HepG2 (cell line): Measurements from ENCODE around the gene STX4.

Experiments used
- ELF1 ChIP-seq: sonication (generic); formaldehyde crosslinking; IDR thresholded peaks from 2 replicates; pipeline ENCODE4 v1.4.0; 2020; ENCODE audit warnings: missing genetic modification reagents
- EZH2 ChIP-seq: conservative IDR thresholded peaks from 2 replicates; pipeline ENCODE4 v1.6.1; 2012; ENCODE audit warnings: mild to moderate bottlenecking, low read depth, low read length, moderate library complexity
- FOXA3 ChIP-seq: IDR thresholded peaks from 2 replicates; pipeline ENCODE4 v1.6.1; 2016; ENCODE audit warnings: missing genetic modification reagents, missing compliant biosample characterization
- FOXP1 ChIP-seq, 2 experiments: fragments of 450-650 bp in 1 of 2; IDR thresholded peaks; 2 replicates each; pipeline ENCODE4 v1.6.1; 2017 to 2018; ENCODE audit warnings: antibody characterized with exemption in 1 of 2
- GABPA ChIP-seq, 2 experiments: IDR thresholded peaks; 2 replicates each; pipeline ENCODE4 v1.6.1; 2011 to 2016; ENCODE audit warnings: low read depth in 2 of 2, low read length in 1 of 2, missing biosample characterization in 1 of 2, missing genetic modification characterization in 1 of 2
- HNRNPH1 ChIP-seq: fragments of 200-400 bp; formaldehyde crosslinking; optimal IDR thresholded peaks from 2 replicates; pipeline ENCODE3; 2017; ENCODE audit warnings: mild to moderate bottlenecking, low read depth, low read length
- JUNB ChIP-seq: sonication (generic); formaldehyde crosslinking; IDR thresholded peaks from 2 replicates; pipeline ENCODE4 v1.8.0; 2022; ENCODE audit warnings: missing genetic modification reagents, mild to moderate bottlenecking, borderline replicate concordance
- MED1 ChIP-seq: sonication (generic); formaldehyde crosslinking; IDR thresholded peaks from 2 replicates; pipeline ENCODE4 v1.4.0; 2020; ENCODE audit warnings: missing genetic modification reagents
- POLR2AphosphoS5 ChIP-seq: IDR thresholded peaks from 2 replicates; pipeline ENCODE4 v1.6.1; 2012; ENCODE audit warnings: low read depth, low read length
- TEF ChIP-seq: sonication (generic); formaldehyde crosslinking; IDR thresholded peaks from 2 replicates; pipeline ENCODE4 v1.5.0; 2020; ENCODE audit warnings: missing genetic modification reagents
- TF ChIP-seq, protein P1 (sequence below): sonication (generic); formaldehyde crosslinking; IDR thresholded peaks from 2 replicates; pipeline ENCODE4 v1.9.0; 2021; ENCODE audit warnings: missing genetic modification reagents, borderline replicate concordance
- TF ChIP-seq, protein P2 (sequence below), 2 experiments: IDR thresholded peaks; 2 replicates each; pipeline ENCODE4 v1.6.1; 2011 to 2012; ENCODE audit warnings: low read length in 2 of 2, borderline replicate concordance in 1 of 2, low read depth in 1 of 2, mild to moderate bottlenecking in 1 of 2, moderate library complexity in 1 of 2

DNA sequence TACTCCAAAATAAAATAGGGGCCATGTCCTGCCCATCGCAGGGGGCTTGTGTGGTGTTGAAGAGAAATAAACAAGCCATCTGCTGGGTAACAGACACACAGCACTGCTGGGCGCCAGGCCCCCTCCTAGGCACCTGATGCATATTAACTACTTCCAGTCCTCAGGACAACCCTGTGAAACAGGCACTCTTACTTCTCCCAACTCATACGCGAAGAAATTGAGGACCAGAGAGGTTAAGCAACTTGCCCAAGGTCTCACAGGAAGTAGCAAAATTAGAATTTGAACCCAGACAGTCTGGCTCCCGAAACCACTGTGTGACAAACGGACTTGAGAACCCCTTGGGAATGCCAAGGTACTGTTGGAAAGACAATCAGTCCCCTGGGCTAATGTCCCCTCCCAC, 25.7 kb upstream of the STX4 start:
- TF ChIP-seq EZH2 (no peak), JUNB (CRISPR knock-in tag) (no peak), GABPA (IDR thresholded peaks at IDR 0.05; ENCODE audit: low read depth, low read length) (no peak), GABPA (CRISPR knock-in tag; IDR thresholded peaks at IDR 0.05; ENCODE audit: low read depth) (no peak), ELF1 (CRISPR knock-in tag) (no peak), FOXA3 (CRISPR knock-in tag) (no peak), TEF (CRISPR knock-in tag) (no peak), HNRNPH1 (no peak), MED1 (CRISPR knock-in tag) (no peak), FOXP1 (IDR thresholded peaks at IDR 0.05) (no peak), FOXP1 (CRISPR knock-in tag; IDR thresholded peaks at IDR 0.05) (no peak), POLR2AphosphoS5 (no peak)
- TF ChIP-seq, protein P1, sequence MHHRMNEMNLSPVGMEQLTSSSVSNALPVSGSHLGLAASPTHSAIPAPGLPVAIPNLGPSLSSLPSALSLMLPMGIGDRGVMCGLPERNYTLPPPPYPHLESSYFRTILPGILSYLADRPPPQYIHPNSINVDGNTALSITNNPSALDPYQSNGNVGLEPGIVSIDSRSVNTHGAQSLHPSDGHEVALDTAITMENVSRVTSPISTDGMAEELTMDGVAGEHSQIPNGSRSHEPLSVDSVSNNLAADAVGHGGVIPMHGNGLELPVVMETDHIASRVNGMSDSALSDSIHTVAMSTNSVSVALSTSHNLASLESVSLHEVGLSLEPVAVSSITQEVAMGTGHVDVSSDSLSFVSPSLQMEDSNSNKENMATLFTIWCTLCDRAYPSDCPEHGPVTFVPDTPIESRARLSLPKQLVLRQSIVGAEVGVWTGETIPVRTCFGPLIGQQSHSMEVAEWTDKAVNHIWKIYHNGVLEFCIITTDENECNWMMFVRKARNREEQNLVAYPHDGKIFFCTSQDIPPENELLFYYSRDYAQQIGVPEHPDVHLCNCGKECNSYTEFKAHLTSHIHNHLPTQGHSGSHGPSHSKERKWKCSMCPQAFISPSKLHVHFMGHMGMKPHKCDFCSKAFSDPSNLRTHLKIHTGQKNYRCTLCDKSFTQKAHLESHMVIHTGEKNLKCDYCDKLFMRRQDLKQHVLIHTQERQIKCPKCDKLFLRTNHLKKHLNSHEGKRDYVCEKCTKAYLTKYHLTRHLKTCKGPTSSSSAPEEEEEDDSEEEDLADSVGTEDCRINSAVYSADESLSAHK (CRISPR knock-in tag): no peak
- TF ChIP-seq, protein P2, sequence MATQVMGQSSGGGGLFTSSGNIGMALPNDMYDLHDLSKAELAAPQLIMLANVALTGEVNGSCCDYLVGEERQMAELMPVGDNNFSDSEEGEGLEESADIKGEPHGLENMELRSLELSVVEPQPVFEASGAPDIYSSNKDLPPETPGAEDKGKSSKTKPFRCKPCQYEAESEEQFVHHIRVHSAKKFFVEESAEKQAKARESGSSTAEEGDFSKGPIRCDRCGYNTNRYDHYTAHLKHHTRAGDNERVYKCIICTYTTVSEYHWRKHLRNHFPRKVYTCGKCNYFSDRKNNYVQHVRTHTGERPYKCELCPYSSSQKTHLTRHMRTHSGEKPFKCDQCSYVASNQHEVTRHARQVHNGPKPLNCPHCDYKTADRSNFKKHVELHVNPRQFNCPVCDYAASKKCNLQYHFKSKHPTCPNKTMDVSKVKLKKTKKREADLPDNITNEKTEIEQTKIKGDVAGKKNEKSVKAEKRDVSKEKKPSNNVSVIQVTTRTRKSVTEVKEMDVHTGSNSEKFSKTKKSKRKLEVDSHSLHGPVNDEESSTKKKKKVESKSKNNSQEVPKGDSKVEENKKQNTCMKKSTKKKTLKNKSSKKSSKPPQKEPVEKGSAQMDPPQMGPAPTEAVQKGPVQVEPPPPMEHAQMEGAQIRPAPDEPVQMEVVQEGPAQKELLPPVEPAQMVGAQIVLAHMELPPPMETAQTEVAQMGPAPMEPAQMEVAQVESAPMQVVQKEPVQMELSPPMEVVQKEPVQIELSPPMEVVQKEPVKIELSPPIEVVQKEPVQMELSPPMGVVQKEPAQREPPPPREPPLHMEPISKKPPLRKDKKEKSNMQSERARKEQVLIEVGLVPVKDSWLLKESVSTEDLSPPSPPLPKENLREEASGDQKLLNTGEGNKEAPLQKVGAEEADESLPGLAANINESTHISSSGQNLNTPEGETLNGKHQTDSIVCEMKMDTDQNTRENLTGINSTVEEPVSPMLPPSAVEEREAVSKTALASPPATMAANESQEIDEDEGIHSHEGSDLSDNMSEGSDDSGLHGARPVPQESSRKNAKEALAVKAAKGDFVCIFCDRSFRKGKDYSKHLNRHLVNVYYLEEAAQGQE (IDR thresholded peaks at IDR 0.05; ENCODE audit: borderline replicate concordance in 1 of 2, low read depth in 1 of 2, low read length in 2 of 2): no peak
